Coronary artery (tissue), 2 donors: ENCODE measurements around the gene SCGB1C2.

Experiments
- DNase-seq: peaks from one replicate; pipeline ENCODE4 v3.0.0-alpha.2; 2017; ENCODE audit warnings: low spot score
- H3K27ac ChIP-seq, 2 donors: fragments of 200-600 bp; sonication (generic); one replicate each; pipeline ENCODE4 v1.5.1; 2016 to 2019
- H3K4me3 ChIP-seq: fragments of 200-600 bp; sonication (generic); 2 replicates; pipeline ENCODE4 v1.5.1; 2016; ENCODE audit warnings: mild to moderate bottlenecking, moderate library complexity
- CTCF ChIP-seq: fragments of 200-600 bp; sonication (generic); IDR thresholded peaks from one replicate; pipeline ENCODE4 v1.5.1; 2019; ENCODE audit warnings: antibody characterized with exemption

Gene SCGB1C2

GRCh38 chr17:153851-154250 is 16.5 kb downstream of the SCGB1C2 start:
- no peak overlapping the region for H3K4me3 ChIP-seq
- no peak overlapping the region for H3K27ac ChIP-seq
- DNase-seq = no peak
- TF ChIP-seq CTCF = no peak

DNA sequence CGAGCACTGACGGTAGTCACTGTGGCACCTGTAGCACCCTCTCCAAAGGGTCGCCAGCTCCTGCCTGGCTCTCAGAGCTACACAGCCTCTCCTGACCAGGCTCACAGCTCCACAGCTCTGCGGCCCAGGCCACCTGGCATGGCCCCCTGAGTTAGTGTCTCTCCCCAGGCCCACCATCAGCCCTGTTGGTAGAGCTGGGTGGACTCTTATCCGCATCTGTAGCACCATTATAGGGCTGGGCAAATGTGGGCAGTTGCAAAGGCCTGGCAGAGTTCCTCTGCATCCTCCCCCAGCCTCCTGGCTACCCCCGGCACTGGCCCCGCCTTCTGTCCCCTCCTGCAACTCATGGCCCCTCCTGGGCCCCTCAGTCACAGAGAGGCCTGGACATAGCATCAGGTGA is 18.2 kb downstream of the SCGB1C2 start:
- TF ChIP-seq CTCF = no peak
- H3K4me3 ChIP-seq = no peak overlapping the region
- H3K27ac ChIP-seq = no peak overlapping the region
- no peak for DNase-seq

DNA sequence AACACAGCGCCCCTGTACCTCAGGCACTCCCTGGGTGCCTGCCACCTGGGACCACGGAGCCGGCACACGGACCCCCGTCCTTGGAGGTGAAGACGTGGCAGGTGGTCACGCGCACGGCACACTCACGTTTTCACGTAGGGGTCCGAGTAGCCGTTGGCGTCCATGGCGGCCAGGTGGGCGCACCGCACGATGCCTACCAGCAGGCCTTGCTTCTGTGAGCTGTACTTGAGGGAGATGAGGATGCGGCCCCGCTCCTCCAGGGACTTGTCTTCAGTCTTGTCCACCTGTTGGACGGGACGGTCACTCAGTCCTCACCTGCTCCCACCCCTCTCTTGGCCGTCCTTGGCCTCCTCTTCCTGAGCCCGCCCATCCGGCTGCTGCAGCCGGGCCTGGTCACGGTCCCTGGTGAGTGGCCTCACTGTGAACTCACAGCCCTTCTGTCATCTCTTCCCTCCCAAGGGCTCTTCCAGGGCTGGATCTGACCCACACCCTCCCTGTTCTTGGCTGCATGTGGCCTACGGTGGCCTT is 18.8 kb downstream of the SCGB1C2 start:
- DNase-seq = no peak
- TF ChIP-seq CTCF = no peak
- no peak overlapping the region for H3K27ac ChIP-seq

DNA sequence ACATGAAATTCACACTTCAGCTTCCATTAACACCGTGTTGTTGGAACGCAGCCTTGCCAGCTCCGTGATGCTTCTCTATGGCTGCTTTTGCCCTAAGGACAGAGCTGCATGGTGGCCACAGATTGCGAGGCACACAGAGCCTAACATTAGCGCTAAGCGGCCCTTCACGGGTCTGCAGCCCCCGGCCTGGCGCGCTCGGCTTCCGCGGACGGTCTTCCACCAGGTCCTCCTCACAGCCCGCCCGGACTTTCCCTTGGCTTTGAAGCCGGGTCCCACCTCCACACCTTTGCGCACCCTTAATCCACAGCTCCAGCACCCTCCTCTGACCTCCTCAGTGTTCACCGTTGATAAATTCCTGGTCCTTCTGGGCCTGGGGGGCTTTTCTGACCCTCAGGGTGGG is 19.6 kb downstream of the SCGB1C2 start:
- TF ChIP-seq CTCF = no peak
- DNase-seq = no peak
- Histone ChIP-seq H3K27ac (no peak overlapping the region), H3K4me3 (no peak overlapping the region)

More for the DNA sequence above, 18.8 kb downstream of the SCGB1C2 start:
- no peak overlapping the region for H3K4me3 ChIP-seq

DNA sequence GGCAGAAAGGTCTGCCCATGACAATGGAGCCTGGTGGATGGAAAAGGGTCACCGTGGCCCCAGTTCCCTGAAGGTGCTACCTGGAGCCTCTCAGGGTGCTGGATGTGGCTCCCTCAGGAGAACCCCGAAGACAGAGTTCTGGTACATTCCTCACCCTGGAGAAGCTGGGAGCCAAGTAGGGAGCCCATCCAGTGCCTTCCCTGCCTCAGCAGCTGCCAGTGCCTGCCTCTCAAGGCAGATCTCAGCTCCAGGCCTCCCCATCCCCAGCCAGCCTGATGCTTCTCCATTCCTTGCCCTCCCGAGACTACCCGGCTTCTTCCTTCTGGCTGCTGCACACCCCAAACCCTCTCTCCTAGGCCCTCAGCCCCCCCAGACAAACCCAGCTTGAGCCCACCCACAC is 20.5 kb downstream of the SCGB1C2 start:
- no peak for DNase-seq
- no peak overlapping the region for H3K27ac ChIP-seq

GRCh38 chr17:158379-158778 is 21.0 kb downstream of the SCGB1C2 start:
- Histone ChIP-seq H3K27ac (no peak overlapping the region), H3K4me3 (no peak overlapping the region)
- no peak for DNase-seq
- TF ChIP-seq CTCF = no peak

More for the DNA sequence above, 20.5 kb downstream of the SCGB1C2 start:
- no peak overlapping the region for H3K4me3 ChIP-seq
- no peak for TF ChIP-seq CTCF

GRCh38 chr17:159609-160008 is 22.2 kb downstream of the SCGB1C2 start:
- Histone ChIP-seq H3K4me3 (no peak overlapping the region), H3K27ac (no peak overlapping the region)
- TF ChIP-seq CTCF = no peak
- no peak for DNase-seq
